ENCODE results near the gene ZFP90.

Gene ZFP90

DNA sequence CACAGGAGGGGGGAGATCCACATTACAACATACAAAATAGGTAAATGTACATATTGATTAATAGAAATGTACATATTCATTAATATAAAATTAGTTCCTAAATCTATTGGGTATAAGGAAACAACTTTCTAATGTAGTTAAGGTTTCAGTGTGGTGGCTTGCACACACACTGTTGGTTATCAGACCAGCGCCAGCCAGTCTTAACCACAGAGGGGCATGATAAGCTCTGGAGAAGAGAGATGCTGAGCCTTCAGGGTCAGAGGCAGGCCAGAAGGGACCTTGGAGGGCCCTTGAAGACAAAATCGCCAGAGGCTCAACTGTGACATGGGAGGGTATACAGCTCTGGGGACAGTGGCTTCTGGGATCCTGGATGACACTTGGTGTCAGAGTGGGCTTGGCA lies 10.9 kb upstream of the ZFP90 start:
- TF ChIP-seq CTCF (conservative IDR thresholded peaks at IDR 0.05; ENCODE audit: low read length) = no peak
- no peak for DNase-seq (ENCODE audit: low read depth)
- H3K4me3 ChIP-seq (ENCODE audit: low read length) = no peak overlapping the region

DNA sequence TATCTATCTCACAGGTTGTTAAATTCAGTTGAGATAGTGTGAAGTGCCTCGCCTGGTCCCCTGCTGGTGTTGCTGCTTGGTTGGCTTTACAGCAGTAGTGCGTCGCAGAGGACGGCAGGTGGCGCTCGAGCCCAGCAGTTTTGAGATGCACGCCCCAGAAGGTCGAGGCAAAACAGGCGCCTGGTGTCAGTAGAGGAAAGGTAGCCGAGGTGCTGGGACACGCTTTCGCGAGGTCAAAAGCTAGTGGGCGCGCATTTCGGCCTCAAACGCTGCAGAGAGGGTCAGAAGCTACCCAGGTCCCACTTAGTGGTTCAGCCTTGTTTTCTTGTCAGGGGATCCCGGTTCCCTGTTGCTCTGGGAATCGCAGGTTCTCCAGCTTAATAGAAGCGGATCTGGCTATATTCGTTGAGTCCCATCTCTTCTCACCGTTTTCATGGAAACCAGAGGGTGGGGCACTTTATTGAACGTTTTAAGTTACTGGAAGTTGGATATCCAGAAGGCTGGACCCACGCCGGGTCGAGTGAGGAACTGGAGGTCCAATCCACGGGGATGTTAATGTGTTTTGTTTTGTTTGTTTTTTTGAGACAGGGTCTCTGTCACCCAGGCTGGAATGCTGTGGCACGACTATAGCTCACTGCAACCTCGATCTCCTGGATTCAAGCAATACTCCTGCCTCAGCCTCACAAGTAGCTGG lies 10.3 kb upstream of the ZFP90 start:
- TF ChIP-seq CTCF (conservative IDR thresholded peaks at IDR 0.05; ENCODE audit: low read length) = peak; percentile 89
- H3K4me3 ChIP-seq (ENCODE audit: low read length) = peak overlapping the region; percentile 44
- DNase-seq (ENCODE audit: low read depth) = peak; percentile 64

DNA sequence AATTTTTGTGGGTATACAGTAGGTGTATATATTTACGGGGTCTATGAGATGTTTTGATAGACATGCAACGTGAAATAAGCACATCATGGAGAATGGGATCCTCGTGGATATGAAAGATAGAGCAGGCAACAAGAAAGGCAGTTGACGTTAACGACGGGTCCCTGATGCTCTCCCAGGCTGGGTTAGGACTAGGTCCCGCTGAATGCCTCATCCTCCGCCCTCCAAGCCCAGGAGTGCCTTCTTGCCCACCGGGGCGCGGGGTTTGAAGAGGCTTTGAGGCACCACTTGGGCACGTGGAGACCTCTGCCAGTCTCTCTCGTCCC lies 9.5 kb upstream of the ZFP90 start:
- no peak for DNase-seq (ENCODE audit: low read depth)
- H3K4me3 ChIP-seq (ENCODE audit: low read length) = peak overlapping the region; percentile 74
- TF ChIP-seq CTCF (conservative IDR thresholded peaks at IDR 0.05; ENCODE audit: low read length) = no peak

DNA sequence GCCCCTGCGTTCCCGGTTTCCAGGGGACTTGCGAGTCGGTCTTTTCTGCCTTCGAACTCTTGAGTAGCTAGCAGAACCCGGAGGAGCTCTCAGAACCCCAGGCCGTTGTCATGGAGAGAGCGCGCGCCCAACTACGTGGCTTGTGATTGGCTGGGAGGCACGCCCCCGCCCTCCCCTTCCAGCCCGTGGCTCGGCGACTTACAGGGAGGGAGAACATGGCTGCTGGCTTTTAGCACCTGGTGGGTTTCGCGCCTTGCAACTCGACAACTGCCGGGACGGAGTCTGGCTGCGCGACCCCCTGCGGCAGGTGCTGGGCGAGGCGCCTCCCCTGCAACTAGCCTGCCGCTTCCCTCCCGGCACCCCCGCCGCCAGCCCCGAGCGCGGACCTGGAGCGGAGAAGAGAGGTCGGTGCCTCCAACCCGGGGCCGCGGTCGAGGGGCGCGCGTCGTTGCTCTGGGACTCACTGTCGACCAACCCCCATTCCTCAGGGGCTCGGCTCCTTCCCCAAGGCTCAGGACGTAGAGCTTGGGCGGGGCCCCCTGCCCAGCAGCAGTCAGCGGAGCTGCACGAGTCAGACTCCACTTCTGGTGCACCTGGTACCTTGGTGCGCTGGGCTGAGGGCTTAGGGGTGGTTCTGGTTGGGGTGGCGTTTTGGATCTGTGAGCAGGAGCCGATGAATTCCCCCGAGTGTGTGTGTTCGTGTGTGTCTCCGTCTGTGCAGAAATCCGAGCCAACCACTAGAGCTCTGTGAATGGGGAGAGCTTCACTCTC lies 9.0 kb upstream of the ZFP90 start:
- DNase-seq (ENCODE audit: low read depth) = peak; percentile 79
- no peak for TF ChIP-seq CTCF (conservative IDR thresholded peaks at IDR 0.05; ENCODE audit: low read length)

DNA sequence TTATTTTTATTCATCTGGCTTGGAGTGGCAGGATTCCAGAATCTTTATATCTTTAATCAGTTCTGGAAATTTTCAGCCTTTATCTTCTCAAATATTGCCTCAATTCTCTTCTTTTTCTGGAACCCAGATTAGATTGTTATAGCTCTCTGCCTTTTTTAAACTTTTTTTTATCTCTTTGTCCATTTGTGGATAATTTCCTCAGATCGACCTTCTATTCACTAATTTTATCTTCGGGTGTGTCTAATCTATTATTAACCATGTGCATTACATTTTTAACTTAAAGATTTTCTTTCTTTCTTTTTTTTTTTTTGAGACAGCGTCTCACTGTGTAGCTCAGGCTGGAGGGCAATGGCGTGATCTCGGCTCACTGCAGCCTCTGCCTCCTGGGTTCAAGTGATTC lies 5.2 kb upstream of the ZFP90 start:
- DNase-seq (ENCODE audit: low read depth) = no peak
- TF ChIP-seq CTCF (conservative IDR thresholded peaks at IDR 0.05; ENCODE audit: low read length) = no peak
- no peak overlapping the region for H3K4me3 ChIP-seq (ENCODE audit: low read length)

More for the DNA sequence above, 9.0 kb upstream of the ZFP90 start:
- H3K4me3 ChIP-seq (ENCODE audit: low read length) = peak overlapping the region; percentile 74

GRCh38 chr16:68535331-68535730 lies 3.8 kb upstream of the ZFP90 start:
- H3K4me3 ChIP-seq (ENCODE audit: low read length) = no peak overlapping the region
- DNase-seq (ENCODE audit: low read depth) = no peak
- TF ChIP-seq CTCF (conservative IDR thresholded peaks at IDR 0.05; ENCODE audit: low read length) = no peak

- DNase-seq (ENCODE audit: low read depth) = peak; percentile 18
- peak overlapping the region; percentile 78 for H3K4me3 ChIP-seq (ENCODE audit: low read length)
- TF ChIP-seq CTCF (conservative IDR thresholded peaks at IDR 0.05; ENCODE audit: low read length) = no peak
These were observed 684 bp downstream of the ZFP90 start for GRCh38 chr16:68539711-68540239.
